ENCODE measurements around the gene CELA2A. TPM values are rescaled to one million over a fixed set of nuclear protein-coding genes. Genes with fewer than 3 reads are reported as not detected.
"Not testable (repeated sequence)": the region's sequence is repeated elsewhere in the genome, so short reads cannot be mapped to it uniquely, and the experiment has no call there.

CELA2A gene
- total and polyA plus RNA-seq, 10 of the 15 experiments (the other 5 are each of a cell fraction or from before 2014, with no cell fraction given), result 0.90 TPM; not detected in 9

DNA sequence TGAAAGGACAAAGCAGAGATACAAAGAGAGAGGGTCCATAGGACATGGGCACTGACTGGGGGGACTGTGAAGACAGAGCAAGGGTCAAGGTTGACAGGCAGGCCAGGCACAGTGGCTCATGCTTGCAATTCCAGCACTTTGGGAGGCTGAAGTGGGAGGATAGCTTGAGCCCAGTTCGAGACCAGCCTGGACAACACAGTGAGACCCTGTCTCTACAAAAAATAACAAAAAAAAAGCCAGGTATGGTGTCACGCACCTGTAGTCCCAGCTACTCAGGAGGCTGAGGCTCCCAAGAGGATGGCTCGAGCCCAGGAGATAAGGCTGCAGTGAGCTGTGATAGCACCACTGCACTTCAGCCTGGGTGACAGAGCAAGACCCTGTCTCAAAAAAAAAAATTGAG lies 63.1 kb downstream of the CELA2A start:
- Histone ChIP-seq H3K4me1 (ENCODE audit: control insufficient read depth, insufficient read depth, low read length) (peaks cover 17% of the 10 kb centered on the region), H3K4me3 (no peak overlapping the region), H3K27me3 (replicated peaks in 1 of 2; ENCODE audit: control insufficient read depth in 2 of 2, insufficient read depth in 2 of 2, low read length in 1 of 2) (no peaks in the 10 kb centered on the region), H3K36me3 (ENCODE audit: control insufficient read depth in 2 of 2, insufficient read depth in 2 of 2, low read length in 1 of 2) (no peaks in the 10 kb centered on the region; a peak in 1 of 4 replicates), H3K27ac (ENCODE audit: control insufficient read depth, insufficient read depth) (no peak overlapping the region), H3K79me2 (ENCODE audit: control insufficient read depth, insufficient read depth, low read length) (peaks cover 6% of the 10 kb centered on the region), H4K20me1 (ENCODE audit: control insufficient read depth, insufficient read depth) (no peaks in the 10 kb centered on the region), H3K9ac (ENCODE audit: control insufficient read depth, insufficient read depth, low read length) (no peak overlapping the region), H3K4me2 (ENCODE audit: control insufficient read depth, insufficient read depth) (no peak overlapping the region), H3K9me3 (replicated peaks; ENCODE audit: control insufficient read depth, insufficient read depth, low read length) (no peaks in the 10 kb centered on the region), H2AFZ (ENCODE audit: control insufficient read depth, low read depth, low read length) (no peak overlapping the region)
- CTCF ChIA-PET, result no interaction called here
- ATAC-seq (no peak), DNase-seq (ENCODE audit: low read depth, low spot score) (no peak), FAIRE-seq (no peak)
- SMC1A ChIA-PET (ENCODE audit: uncharacterized antibody, unreplicated experiment), result no interaction called here
- intact Hi-C loops (cut with micrococcal nuclease; ENCODE audit: unreplicated experiment) (loop anchor here (10.0 kb wide), 2 partner anchors 325 to 455 kb away; partner anchors contain the start of genes SPEN and ZBTB17), in situ Hi-C loops (cut with MboI) (no loop called here)
- no TSS peak for BruUV-seq (replicated peaks)
- POLR2A ChIA-PET, result no interaction called here
- RAD21 ChIA-PET (ENCODE audit: unreplicated experiment), result no interaction called here
- TF ChIP-seq SUPT20H (IDR thresholded peaks at IDR 0.05; ENCODE audit: borderline replicate concordance, control insufficient read depth, low read depth, low read length) (no peak), NR2F1 (conservative IDR thresholded peaks at IDR 0.05) (no peak), ZNF217 (IDR thresholded peaks at IDR 0.05) (no peak), FOS (IDR thresholded peaks at IDR 0.05; ENCODE audit: borderline replicate concordance, extremely low read depth, insufficient read length) (no peak), PAX8 (IDR thresholded peaks at IDR 0.05) (no peak), TARDBP (IDR thresholded peaks at IDR 0.05; ENCODE audit: borderline replicate concordance) (no peak), IRF4 (IDR thresholded peaks at IDR 0.05; ENCODE audit: low read depth, low read length) (no peak), ATF7 (IDR thresholded peaks at IDR 0.05; ENCODE audit: low read depth) (no peak)
- 82% methylated on average over 3 of the region's 3 CpGs for WGBS (ENCODE audit: insufficient coverage, insufficient replicate concordance, low lambda C conversion rate, missing lambda C conversion rate)

DNA sequence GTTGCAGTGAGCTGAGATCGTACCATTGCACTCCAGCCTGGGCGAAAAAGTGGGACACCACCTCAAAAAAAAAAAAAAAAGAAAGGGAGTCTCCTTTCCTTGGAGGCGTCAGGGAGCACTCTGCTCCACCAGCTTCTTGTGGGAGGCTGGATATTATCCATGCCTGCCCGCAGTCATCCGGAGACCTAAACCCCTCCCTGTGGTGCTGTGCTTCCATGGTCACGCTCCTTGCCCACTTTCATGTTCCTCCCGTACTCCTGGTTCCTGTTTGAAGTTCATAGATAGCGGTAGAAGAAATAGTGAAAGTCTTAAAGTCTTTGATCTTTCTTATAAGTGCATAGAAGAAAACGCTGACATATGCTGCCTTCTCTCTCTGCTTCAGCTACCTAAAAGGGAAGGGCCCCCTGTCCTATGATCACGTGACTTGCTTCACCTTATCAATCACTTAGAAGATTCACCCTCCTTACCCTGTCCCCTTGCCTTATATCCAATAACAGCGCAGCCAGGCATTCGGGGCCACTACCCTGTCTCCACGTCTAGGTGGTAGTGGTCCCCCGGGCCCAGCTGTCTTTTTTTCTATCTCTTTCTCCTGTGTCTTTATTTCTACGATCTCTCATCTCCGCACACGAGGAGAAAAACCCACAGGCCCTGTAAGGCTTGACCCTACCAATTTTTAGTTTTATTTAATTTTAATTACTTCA lies 64.8 kb downstream of the CELA2A start:
- in situ Hi-C loops (cut with MboI); H2AFZ ChIP-seq (ENCODE audit: control insufficient read depth, low read depth, low read length); H3K4me2 ChIP-seq (ENCODE audit: control insufficient read depth, insufficient read depth); ATAC-seq; H3K9me3 ChIP-seq (replicated peaks; ENCODE audit: control insufficient read depth, insufficient read depth, low read length); BruUV-seq (replicated peaks); DNase-seq (ENCODE audit: low read depth, low spot score); H3K27me3 ChIP-seq (replicated peaks in 1 of 2; ENCODE audit: control insufficient read depth in 2 of 2, insufficient read depth in 2 of 2, low read length in 1 of 2); H3K4me3 ChIP-seq; RAD21 ChIA-PET (ENCODE audit: unreplicated experiment); CTCF ChIA-PET; H3K4me1 ChIP-seq (ENCODE audit: control insufficient read depth, insufficient read depth, low read length); SMC1A ChIA-PET (ENCODE audit: uncharacterized antibody, unreplicated experiment); H3K79me2 ChIP-seq (ENCODE audit: control insufficient read depth, insufficient read depth, low read length); H4K20me1 ChIP-seq (ENCODE audit: control insufficient read depth, insufficient read depth); H3K36me3 ChIP-seq (ENCODE audit: control insufficient read depth in 2 of 2, insufficient read depth in 2 of 2, low read length in 1 of 2); H3K9ac ChIP-seq (ENCODE audit: control insufficient read depth, insufficient read depth, low read length); FAIRE-seq; H3K27ac ChIP-seq (ENCODE audit: control insufficient read depth, insufficient read depth): not testable (repeated sequence)
- peak; percentile 50; the same call in 1 of the 2 replicates for TF ChIP-seq PAX5 (IDR thresholded peaks at IDR 0.05; ENCODE audit: borderline replicate concordance, low read depth, low read length)
- WGBS (ENCODE audit: insufficient coverage, insufficient replicate concordance, low lambda C conversion rate, missing lambda C conversion rate), result 94% methylated on average over 15 of the region's 17 CpGs
- intact Hi-C loops (cut with micrococcal nuclease; ENCODE audit: unreplicated experiment), result loop anchor here (10.0 kb wide), 2 partner anchors 323 to 453 kb away; partner anchors contain the start of genes SPEN and ZBTB17
- POLR2A ChIA-PET, result interaction anchor here (0.6 to 0.7 kb wide), 4 partner anchors 35 to 265 kb away, joined by 3 to 6 read pairs (median 4); no protein-coding TSS in a partner anchor

Other genes with a start within 250 kb of the CELA2A start
Only the 7 nearest of the 9 such genes appear.
- 68.9 and 85.1 TPM in 2 replicates for gene EFHD2, start 46.8 kb upstream of the CELA2A start, total RNA-seq (2014; rRNA removed)
- 25.7 and 31.5 TPM in 2 replicates for gene EFHD2, start 46.8 kb upstream of the CELA2A start, total RNA-seq (2014; rRNA removed; fragmentation: Illumina TruSeq; extraction: Trizol)
- gene EFHD2, start 46.8 kb upstream of the CELA2A start, total RNA-seq (2021), result 106 and 107 TPM in 2 replicates
- gene EFHD2, start 46.8 kb upstream of the CELA2A start, polyA plus RNA-seq (2011; rRNA removed), result 27.6 and 47.2 TPM in 2 replicates
- 8.7 and 31.3 TPM in 2 replicates for gene EFHD2, start 46.8 kb upstream of the CELA2A start, polyA plus RNA-seq (2014; fragmentation: Illumina TruSeq; extraction: Trizol)
- gene EFHD2, start 46.8 kb upstream of the CELA2A start, polyA plus RNA-seq (2014; fragmentation: Nextera tagmentation; extraction: Ambion mirVana), result 1 to 10 TPM; 4.0 to 6.6 TPM
- gene EFHD2, start 46.8 kb upstream of the CELA2A start, polyA plus RNA-seq (2014; rRNA removed), result 99.2 and 126 TPM in 2 replicates
- 100 to 1,000 TPM in 1 of 2 experiments, 10 to 100 TPM in 1; 96.3 to 114 TPM for gene EFHD2, start 46.8 kb upstream of the CELA2A start, polyA plus RNA-seq (2016; fragmentation: Nextera tagmentation; extraction: Ambion mirVana)
- gene CTRC, start 18.3 kb upstream of the CELA2A start, total RNA-seq (2014; rRNA removed), result not detected in 2 replicates
- not detected in 2 replicates for gene CTRC, start 18.3 kb upstream of the CELA2A start, total RNA-seq (2014; rRNA removed; fragmentation: Illumina TruSeq; extraction: Trizol)
- gene CTRC, start 18.3 kb upstream of the CELA2A start, total RNA-seq (2021), result 1.5 and 1.9 TPM in 2 replicates
- gene CTRC, start 18.3 kb upstream of the CELA2A start, polyA plus RNA-seq (2011; rRNA removed), result not detected in 2 replicates
- gene CTRC, start 18.3 kb upstream of the CELA2A start, polyA plus RNA-seq (2014; fragmentation: Illumina TruSeq; extraction: Trizol), result 0.79 TPM in 1 of 2 replicates, not detected in the other
- not detected for gene CTRC, start 18.3 kb upstream of the CELA2A start, polyA plus RNA-seq (2014; fragmentation: Nextera tagmentation; extraction: Ambion mirVana)
- 0.03 TPM in 1 of 2 replicates, not detected in the other for gene CTRC, start 18.3 kb upstream of the CELA2A start, polyA plus RNA-seq (2014; rRNA removed)
- not detected for gene CTRC, start 18.3 kb upstream of the CELA2A start, polyA plus RNA-seq (2016; fragmentation: Nextera tagmentation; extraction: Ambion mirVana)
- gene CELA2B, start 19.4 kb downstream of the CELA2A start, total RNA-seq (2014; rRNA removed), result not detected in 2 replicates
- not detected in 2 replicates for gene CELA2B, start 19.4 kb downstream of the CELA2A start, total RNA-seq (2014; rRNA removed; fragmentation: Illumina TruSeq; extraction: Trizol)
- gene CELA2B, start 19.4 kb downstream of the CELA2A start, total RNA-seq (2021), result 0.27 TPM in 1 of 2 replicates, not detected in the other
- not detected in 2 replicates for gene CELA2B, start 19.4 kb downstream of the CELA2A start, polyA plus RNA-seq (2011; rRNA removed)
- gene CELA2B, start 19.4 kb downstream of the CELA2A start, polyA plus RNA-seq (2014; fragmentation: Illumina TruSeq; extraction: Trizol), result not detected in 2 replicates
- not detected for gene CELA2B, start 19.4 kb downstream of the CELA2A start, polyA plus RNA-seq (2014; fragmentation: Nextera tagmentation; extraction: Ambion mirVana)
- gene CELA2B, start 19.4 kb downstream of the CELA2A start, polyA plus RNA-seq (2014; rRNA removed), result not detected in 2 replicates
- gene CELA2B, start 19.4 kb downstream of the CELA2A start, polyA plus RNA-seq (2016; fragmentation: Nextera tagmentation; extraction: Ambion mirVana), result not detected
- gene CASP9, start 67.5 kb downstream of the CELA2A start, total RNA-seq (2014; rRNA removed), result 7.6 and 8.7 TPM in 2 replicates
- 6.3 and 6.5 TPM in 2 replicates for gene CASP9, start 67.5 kb downstream of the CELA2A start, total RNA-seq (2014; rRNA removed; fragmentation: Illumina TruSeq; extraction: Trizol)
- 8.5 and 10.8 TPM in 2 replicates for gene CASP9, start 67.5 kb downstream of the CELA2A start, total RNA-seq (2021)
- 10.1 and 14.6 TPM in 2 replicates for gene CASP9, start 67.5 kb downstream of the CELA2A start, polyA plus RNA-seq (2011; rRNA removed)
- 7.9 and 8.2 TPM in 2 replicates for gene CASP9, start 67.5 kb downstream of the CELA2A start, polyA plus RNA-seq (2014; fragmentation: Illumina TruSeq; extraction: Trizol)
- gene CASP9, start 67.5 kb downstream of the CELA2A start, polyA plus RNA-seq (2014; fragmentation: Nextera tagmentation; extraction: Ambion mirVana), result 1 to 10 TPM; 2.7 to 3.9 TPM
- 8.8 and 9.8 TPM in 2 replicates for gene CASP9, start 67.5 kb downstream of the CELA2A start, polyA plus RNA-seq (2014; rRNA removed)
- 1 to 10 TPM; 7.2 to 7.6 TPM for gene CASP9, start 67.5 kb downstream of the CELA2A start, polyA plus RNA-seq (2016; fragmentation: Nextera tagmentation; extraction: Ambion mirVana)
- 12.2 and 12.7 TPM in 2 replicates for gene DNAJC16, start 70.1 kb downstream of the CELA2A start, total RNA-seq (2014; rRNA removed)
- gene DNAJC16, start 70.1 kb downstream of the CELA2A start, total RNA-seq (2014; rRNA removed; fragmentation: Illumina TruSeq; extraction: Trizol), result 9.4 and 10.3 TPM in 2 replicates
- gene DNAJC16, start 70.1 kb downstream of the CELA2A start, total RNA-seq (2021), result 10.3 and 11.8 TPM in 2 replicates
- 8.6 and 10.6 TPM in 2 replicates for gene DNAJC16, start 70.1 kb downstream of the CELA2A start, polyA plus RNA-seq (2011; rRNA removed)
- 8.5 and 10.7 TPM in 2 replicates for gene DNAJC16, start 70.1 kb downstream of the CELA2A start, polyA plus RNA-seq (2014; fragmentation: Illumina TruSeq; extraction: Trizol)
- 1 to 10 TPM; 2.4 to 4.4 TPM for gene DNAJC16, start 70.1 kb downstream of the CELA2A start, polyA plus RNA-seq (2014; fragmentation: Nextera tagmentation; extraction: Ambion mirVana)
- 7.0 and 7.1 TPM in 2 replicates for gene DNAJC16, start 70.1 kb downstream of the CELA2A start, polyA plus RNA-seq (2014; rRNA removed)
- 1 to 10 TPM; 6.8 to 6.9 TPM for gene DNAJC16, start 70.1 kb downstream of the CELA2A start, polyA plus RNA-seq (2016; fragmentation: Nextera tagmentation; extraction: Ambion mirVana)
- 7.0 and 7.9 TPM in 2 replicates for gene AGMAT, start 128.3 kb downstream of the CELA2A start, total RNA-seq (2014; rRNA removed)
- 5.0 and 5.3 TPM in 2 replicates for gene AGMAT, start 128.3 kb downstream of the CELA2A start, total RNA-seq (2014; rRNA removed; fragmentation: Illumina TruSeq; extraction: Trizol)
- 6.9 and 7.4 TPM in 2 replicates for gene AGMAT, start 128.3 kb downstream of the CELA2A start, total RNA-seq (2021)
- gene AGMAT, start 128.3 kb downstream of the CELA2A start, polyA plus RNA-seq (2011; rRNA removed), result 1.4 and 1.5 TPM in 2 replicates
- 3.5 and 4.7 TPM in 2 replicates for gene AGMAT, start 128.3 kb downstream of the CELA2A start, polyA plus RNA-seq (2014; fragmentation: Illumina TruSeq; extraction: Trizol)
- gene AGMAT, start 128.3 kb downstream of the CELA2A start, polyA plus RNA-seq (2014; fragmentation: Nextera tagmentation; extraction: Ambion mirVana), result 1 to 10 TPM in 1 of 2 experiments, under 1 TPM in 1; 0.47 to 1.6 TPM
- gene AGMAT, start 128.3 kb downstream of the CELA2A start, polyA plus RNA-seq (2014; rRNA removed), result 5.7 and 6.0 TPM in 2 replicates
- 1 to 10 TPM; 3.6 to 4.7 TPM for gene AGMAT, start 128.3 kb downstream of the CELA2A start, polyA plus RNA-seq (2016; fragmentation: Nextera tagmentation; extraction: Ambion mirVana)
- 24.1 TPM in 2 replicates for gene DDI2, start 160.7 kb downstream of the CELA2A start, total RNA-seq (2014; rRNA removed)
- gene DDI2, start 160.7 kb downstream of the CELA2A start, total RNA-seq (2014; rRNA removed; fragmentation: Illumina TruSeq; extraction: Trizol), result 17.1 and 17.3 TPM in 2 replicates
- gene DDI2, start 160.7 kb downstream of the CELA2A start, total RNA-seq (2021), result 29.1 and 33.1 TPM in 2 replicates
- 10.8 TPM in 2 replicates for gene DDI2, start 160.7 kb downstream of the CELA2A start, polyA plus RNA-seq (2011; rRNA removed)
- 22.0 and 23.0 TPM in 2 replicates for gene DDI2, start 160.7 kb downstream of the CELA2A start, polyA plus RNA-seq (2014; fragmentation: Illumina TruSeq; extraction: Trizol)
- gene DDI2, start 160.7 kb downstream of the CELA2A start, polyA plus RNA-seq (2014; fragmentation: Nextera tagmentation; extraction: Ambion mirVana), result 1 to 10 TPM; 3.3 to 3.6 TPM
- gene DDI2, start 160.7 kb downstream of the CELA2A start, polyA plus RNA-seq (2014; rRNA removed), result 11.6 and 12.3 TPM in 2 replicates
- gene DDI2, start 160.7 kb downstream of the CELA2A start, polyA plus RNA-seq (2016; fragmentation: Nextera tagmentation; extraction: Ambion mirVana), result 10 to 100 TPM in 1 of 2 experiments, 1 to 10 TPM in 1; 7.1 to 10.1 TPM